GM19467 (cell line): ENCODE results near the gene FOXD4L5.
"Not testable (repeated sequence)": the region's sequence is repeated elsewhere in the genome, so short reads cannot be mapped to it uniquely, and the experiment has no call there.

ENCODE experiments used
- ATAC-seq: cut with Tn5 transposase; IDR thresholded peaks from one replicate; pipeline ENCODE4 v1.9.1; 2021; ENCODE audit warnings: mild to moderate bottlenecking, moderate library complexity; ENCODE audit not compliant: unreplicated experiment

Gene FOXD4L5

GRCh38 chr9:65285109-65285508 is at the start of gene FOXD4L5:
Gene FOXD4L5 (minus strand): TSS chr9:65285209. CDS start chr9:65284377, 832 bp downstream.
- not testable (repeated sequence) for ATAC-seq

GRCh38 chr9:65283943-65284342 is 1.1 kb downstream of the FOXD4L5 start:
- not testable (repeated sequence) for ATAC-seq

GRCh38 chr9:65282976-65283375 is 2.0 kb downstream of the FOXD4L5 start:
- not testable (repeated sequence) for ATAC-seq
